Mammary epithelial cell (primary cell): Measurements from ENCODE around the gene ACTL8.

ENCODE experiments used
- EZH2 ChIP-seq: IDR thresholded peaks from 2 replicates; pipeline ENCODE4 v1.6.1; 2012; ENCODE audit warnings: low read length, inconsistent platforms, borderline replicate concordance
- TF ChIP-seq, protein P1 (sequence below), 2 donors: IDR thresholded peaks in 1 of 2; conservative IDR thresholded peaks in 1 of 2; 2 replicates each; pipeline ENCODE4 v1.5.1; 2011 to 2012; ENCODE audit warnings: inconsistent platforms in 2 of 2, low read length in 2 of 2, mild to moderate bottlenecking in 2 of 2, control low read depth in 1 of 2, low read depth in 1 of 2; ENCODE audit not compliant: insufficient read depth in 1 of 2; ENCODE audit errors: extremely low read depth in 1 of 2

DNA sequence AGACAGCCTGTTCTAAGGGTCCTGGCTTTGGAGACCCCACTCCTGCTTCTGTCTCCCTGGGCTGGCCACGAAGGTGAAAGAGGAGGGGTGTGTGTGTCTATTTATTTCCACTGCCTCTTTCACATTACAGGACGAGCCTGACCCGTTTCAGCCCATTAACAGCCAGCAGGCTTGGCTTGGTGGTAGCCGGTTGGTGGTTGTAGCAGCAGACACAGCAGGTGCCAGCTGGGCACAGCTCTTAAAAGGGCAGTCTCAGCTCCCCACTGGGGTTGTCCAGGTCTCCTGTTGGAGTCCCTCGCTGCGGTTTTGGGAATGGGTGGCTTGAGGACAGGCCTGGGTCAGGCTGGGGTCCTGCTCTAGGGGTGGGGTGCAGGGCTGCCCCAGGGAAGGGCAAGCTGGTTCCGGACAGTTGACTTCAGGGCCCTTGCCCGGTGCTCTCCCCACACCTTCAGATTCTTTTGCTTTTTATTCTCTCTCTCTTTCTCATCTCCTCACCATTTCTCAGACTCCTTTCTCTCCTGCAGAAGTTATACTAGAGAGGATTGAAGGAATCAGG lies 84.6 kb downstream of the ACTL8 start:
- TF ChIP-seq, protein P1, sequence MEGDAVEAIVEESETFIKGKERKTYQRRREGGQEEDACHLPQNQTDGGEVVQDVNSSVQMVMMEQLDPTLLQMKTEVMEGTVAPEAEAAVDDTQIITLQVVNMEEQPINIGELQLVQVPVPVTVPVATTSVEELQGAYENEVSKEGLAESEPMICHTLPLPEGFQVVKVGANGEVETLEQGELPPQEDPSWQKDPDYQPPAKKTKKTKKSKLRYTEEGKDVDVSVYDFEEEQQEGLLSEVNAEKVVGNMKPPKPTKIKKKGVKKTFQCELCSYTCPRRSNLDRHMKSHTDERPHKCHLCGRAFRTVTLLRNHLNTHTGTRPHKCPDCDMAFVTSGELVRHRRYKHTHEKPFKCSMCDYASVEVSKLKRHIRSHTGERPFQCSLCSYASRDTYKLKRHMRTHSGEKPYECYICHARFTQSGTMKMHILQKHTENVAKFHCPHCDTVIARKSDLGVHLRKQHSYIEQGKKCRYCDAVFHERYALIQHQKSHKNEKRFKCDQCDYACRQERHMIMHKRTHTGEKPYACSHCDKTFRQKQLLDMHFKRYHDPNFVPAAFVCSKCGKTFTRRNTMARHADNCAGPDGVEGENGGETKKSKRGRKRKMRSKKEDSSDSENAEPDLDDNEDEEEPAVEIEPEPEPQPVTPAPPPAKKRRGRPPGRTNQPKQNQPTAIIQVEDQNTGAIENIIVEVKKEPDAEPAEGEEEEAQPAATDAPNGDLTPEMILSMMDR (conservative IDR thresholded peaks at IDR 0.05 in 1 of 2, IDR thresholded peaks at IDR 0.05 in 1 of 2; ENCODE audit: extremely low read depth in 1 of 2, insufficient read depth in 1 of 2, low read depth in 1 of 2, low read length in 2 of 2) = no peak
- TF ChIP-seq EZH2 = no peak
